ENCODE measurements around the gene ETV1. TPM values are rescaled to one million over a fixed set of nuclear protein-coding genes. Genes with fewer than 3 reads are reported as not detected.
A peak's percentile ranks its signal among the peaks of the same experiment; 100 is the strongest.

ETV1 gene
- under 1 TPM in 1 of 5 experiments, not detected in 4; 0.39 TPM for total RNA-seq
- polyA plus RNA-seq = not detected
- total RNA-seq = not detected

DNA sequence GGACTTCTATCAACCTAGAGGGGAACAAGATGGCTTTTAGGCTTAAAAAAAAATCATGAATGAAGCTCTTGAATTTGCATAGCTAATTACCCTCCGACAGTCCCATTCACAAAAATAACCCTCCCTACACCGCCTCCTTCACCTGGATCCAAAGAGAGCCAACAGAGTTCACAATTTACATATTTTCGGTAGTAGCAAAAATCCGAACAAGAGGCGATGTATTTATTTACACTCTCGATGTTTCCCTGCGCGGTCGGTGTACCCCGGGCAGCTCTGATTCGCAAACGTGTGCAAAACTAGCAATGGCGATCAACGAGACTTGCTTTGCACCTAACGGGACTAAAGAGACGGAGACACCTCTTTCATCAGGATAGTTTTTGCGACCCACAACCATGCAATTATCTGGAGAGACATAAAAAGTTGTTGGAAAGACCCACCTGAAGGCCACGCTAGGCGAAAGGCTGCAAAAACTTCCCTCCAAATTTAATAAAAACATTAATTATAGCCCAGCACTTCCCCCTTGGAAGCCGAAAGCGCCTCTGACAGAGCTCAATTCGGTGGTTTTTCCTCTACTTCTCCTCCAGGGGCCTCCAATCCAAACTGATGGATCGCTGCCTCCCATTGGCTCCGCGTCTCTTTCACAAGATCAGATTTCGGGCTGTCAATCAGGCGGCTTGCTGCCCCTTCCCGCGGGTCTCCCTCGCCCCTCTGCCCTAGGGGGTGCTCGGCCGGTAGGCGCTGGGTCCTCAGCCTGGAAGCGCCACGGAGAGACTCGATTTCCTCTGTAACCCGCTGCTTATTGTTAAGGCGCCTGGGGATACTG lies at the start of gene ETV1:
Gene ETV1 (minus strand): TSS at position 541 of the 823 bp plus-strand sequence. CDS start 614 bp downstream, outside the sequence.
- no peak for ATAC-seq
- POLR2A ChIA-PET = interaction anchor here (0.6 kb wide), 1 partner anchor 11 kb away, joined by 3 read pairs; no protein-coding TSS in a partner anchor
- no peak for DNase-seq

DNA sequence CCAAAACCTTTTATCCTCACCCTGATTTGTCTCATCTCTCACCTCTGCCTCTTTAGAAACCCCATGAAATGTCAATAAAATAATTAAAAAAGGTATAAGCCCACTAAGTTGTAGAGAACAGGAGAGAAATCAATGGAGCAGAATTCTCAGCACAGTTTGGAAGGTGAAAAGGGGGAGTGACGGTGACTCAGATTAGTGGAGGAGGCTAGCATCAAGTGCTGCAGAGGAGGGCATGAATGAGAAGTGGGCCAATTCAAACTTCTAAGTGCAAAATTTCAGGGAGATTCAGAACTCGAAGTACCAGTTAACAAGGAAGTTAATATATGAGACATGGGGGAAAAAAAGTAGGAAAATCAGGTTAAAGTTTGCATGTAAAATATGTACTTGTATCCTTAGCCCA lies 34.9 kb upstream of the ETV1 start:
- Mint-ChIP-seq H3K4me3 (no peak overlapping the region), H3K4me1 (no peaks in the 10 kb centered on the region), H3K9me3 (peaks cover 0 to 3% (median 0%) of the 10 kb centered on the region in 11 donors), H3K27me3 (no peaks in the 10 kb centered on the region), H3K36me3 (no peaks in the 10 kb centered on the region), H3K27ac (no peak overlapping the region)
- no peaks in the 10 kb centered on the region for H3K9me3 ChIP-seq (ENCODE audit: control insufficient read depth in 2 of 3, low read length in 3 of 3)
- H3K27ac ChIP-seq (ENCODE audit: low read depth, low read length) = no peak overlapping the region
- intact Hi-C loops (cut with micrococcal nuclease) = no loop called here
- ATAC-seq (no peak), DNase-seq (no peak)
- no peak overlapping the region for H3K4me3 ChIP-seq (ENCODE audit: low read length)
- POLR2A ChIA-PET = interaction anchor here (0.6 kb wide), 1 partner anchor 436 kb away, joined by 3 read pairs; no protein-coding TSS in a partner anchor
- CTCF ChIA-PET = no interaction called here
- H3K27me3 ChIP-seq (ENCODE audit: control insufficient read depth in 2 of 2, insufficient read depth in 2 of 2, low read length in 2 of 2) = no peaks in the 10 kb centered on the region
- no peaks in the 10 kb centered on the region for H3K4me1 ChIP-seq (ENCODE audit: control insufficient read depth in 2 of 2, insufficient read depth in 2 of 2, low read length in 2 of 2)
- H3K36me3 ChIP-seq (ENCODE audit: control insufficient read depth in 2 of 3, insufficient read depth in 3 of 3, low read length in 3 of 3) = no peaks in the 10 kb centered on the region

More for the DNA sequence above, at the start of gene ETV1:
- Mint-ChIP-seq H3K4me1 (no peaks in the 10 kb centered on the region), H3K36me3 (no peaks in the 10 kb centered on the region), H3K27me3 (peaks cover 7 to 16% (median 9%) of the 10 kb centered on the region in 5 donors), H3K4me3 (no peak within 1 kb of the TSS), H3K27ac (no peak within 1 kb of the TSS), H3K9me3 (peaks cover 0 to 5% (median 0%) of the 10 kb centered on the region in 11 donors)
- peaks cover 0 to 6% of the 10 kb centered on the region in 2 donors for H3K27me3 ChIP-seq (ENCODE audit: control insufficient read depth in 2 of 2, insufficient read depth in 2 of 2, low read length in 2 of 2)
- CTCF ChIA-PET = no interaction called here
- intact Hi-C loops (cut with micrococcal nuclease) = no loop called here
- no peaks in the 10 kb centered on the region for H3K36me3 ChIP-seq (ENCODE audit: control insufficient read depth in 2 of 3, insufficient read depth in 3 of 3, low read length in 3 of 3)
- H3K4me3 ChIP-seq (ENCODE audit: low read length) = peak within 1 kb of the TSS; percentile 51
- no peak within 1 kb of the TSS for H3K27ac ChIP-seq (ENCODE audit: low read depth, low read length)
- H3K9me3 ChIP-seq (ENCODE audit: control insufficient read depth in 2 of 3, low read length in 3 of 3) = no peaks in the 10 kb centered on the region
- H3K4me1 ChIP-seq (ENCODE audit: control insufficient read depth in 2 of 2, insufficient read depth in 2 of 2, low read length in 2 of 2) = no peaks in the 10 kb centered on the region

DNA sequence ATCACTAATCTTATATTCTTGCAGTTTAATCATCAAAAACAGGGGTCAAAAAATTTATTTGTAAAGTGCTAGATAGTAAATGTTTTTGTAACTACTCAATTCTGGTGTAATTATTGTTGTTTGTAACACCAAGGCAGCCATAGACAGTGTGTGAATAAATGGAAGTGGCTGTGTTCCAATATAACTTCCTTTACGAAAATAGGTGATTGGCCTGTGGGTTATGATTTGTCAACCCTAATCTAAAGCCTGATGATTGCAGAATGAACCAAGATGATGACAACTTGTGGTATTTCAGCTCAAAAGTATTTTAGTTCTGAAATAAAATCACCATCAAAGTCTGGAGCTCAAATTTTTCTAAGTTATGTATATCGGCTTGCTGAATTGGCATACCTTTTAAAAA lies 34.4 kb upstream of the ETV1 start:
- Mint-ChIP-seq H3K36me3 (no peaks in the 10 kb centered on the region), H3K27ac (no peak overlapping the region), H3K4me1 (no peaks in the 10 kb centered on the region), H3K27me3 (no peaks in the 10 kb centered on the region), H3K9me3 (peaks cover 0 to 3% (median 0%) of the 10 kb centered on the region in 11 donors), H3K4me3 (no peak overlapping the region)
- intact Hi-C loops (cut with micrococcal nuclease) = no loop called here
- H3K4me3 ChIP-seq (ENCODE audit: low read length) = no peak overlapping the region
- CTCF ChIA-PET = no interaction called here
- H3K27me3 ChIP-seq (ENCODE audit: control insufficient read depth in 2 of 2, insufficient read depth in 2 of 2, low read length in 2 of 2) = no peaks in the 10 kb centered on the region
- no peak overlapping the region for H3K27ac ChIP-seq (ENCODE audit: low read depth, low read length)
- POLR2A ChIA-PET = no interaction called here
- no peaks in the 10 kb centered on the region for H3K4me1 ChIP-seq (ENCODE audit: control insufficient read depth in 2 of 2, insufficient read depth in 2 of 2, low read length in 2 of 2)
- DNase-seq (no peak), ATAC-seq (no peak)
- no peaks in the 10 kb centered on the region for H3K9me3 ChIP-seq (ENCODE audit: control insufficient read depth in 2 of 3, low read length in 3 of 3)
- no peaks in the 10 kb centered on the region for H3K36me3 ChIP-seq (ENCODE audit: control insufficient read depth in 2 of 3, insufficient read depth in 3 of 3, low read length in 3 of 3)

DNA sequence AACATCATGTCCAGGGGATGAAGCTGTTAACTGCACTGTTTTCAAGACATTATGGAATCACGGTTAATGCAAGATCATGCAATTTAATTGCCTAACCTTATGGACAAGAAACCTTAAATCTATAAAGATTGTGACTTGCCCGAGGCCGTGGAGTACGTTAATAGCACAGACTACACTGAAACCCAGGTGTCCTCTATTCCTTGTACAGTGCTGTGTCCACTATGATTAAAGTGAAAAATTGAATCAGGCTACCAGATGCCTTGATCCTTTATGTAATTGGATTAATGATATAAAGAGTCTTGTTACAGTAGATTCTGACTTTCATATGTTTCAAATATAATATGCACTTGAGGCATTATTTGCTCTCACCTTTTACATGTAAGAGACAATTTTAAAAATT lies 33.9 kb upstream of the ETV1 start:
- no peaks in the 10 kb centered on the region for H3K36me3 Mint-ChIP-seq
- no peaks in the 10 kb centered on the region for H3K4me1 Mint-ChIP-seq
- Histone ChIP-seq H3K9me3 (ENCODE audit: control insufficient read depth in 2 of 3, low read length in 3 of 3) (no peaks in the 10 kb centered on the region), H3K4me1 (ENCODE audit: control insufficient read depth in 2 of 2, insufficient read depth in 2 of 2, low read length in 2 of 2) (no peaks in the 10 kb centered on the region), H3K4me3 (ENCODE audit: low read length) (no peak overlapping the region), H3K36me3 (ENCODE audit: control insufficient read depth in 2 of 3, insufficient read depth in 3 of 3, low read length in 3 of 3) (no peaks in the 10 kb centered on the region), H3K27me3 (ENCODE audit: control insufficient read depth in 2 of 2, insufficient read depth in 2 of 2, low read length in 2 of 2) (no peaks in the 10 kb centered on the region), H3K27ac (ENCODE audit: low read depth, low read length) (no peak overlapping the region)
- H3K27me3 Mint-ChIP-seq = no peaks in the 10 kb centered on the region
- POLR2A ChIA-PET = no interaction called here
- intact Hi-C loops (cut with micrococcal nuclease) = no loop called here
- DNase-seq (no peak), ATAC-seq (no peak)
- peaks cover 0 to 3% (median 0%) of the 10 kb centered on the region in 11 donors for H3K9me3 Mint-ChIP-seq
- no peak overlapping the region for H3K27ac Mint-ChIP-seq
- CTCF ChIA-PET = no interaction called here
- H3K4me3 Mint-ChIP-seq = no peak overlapping the region

DNA sequence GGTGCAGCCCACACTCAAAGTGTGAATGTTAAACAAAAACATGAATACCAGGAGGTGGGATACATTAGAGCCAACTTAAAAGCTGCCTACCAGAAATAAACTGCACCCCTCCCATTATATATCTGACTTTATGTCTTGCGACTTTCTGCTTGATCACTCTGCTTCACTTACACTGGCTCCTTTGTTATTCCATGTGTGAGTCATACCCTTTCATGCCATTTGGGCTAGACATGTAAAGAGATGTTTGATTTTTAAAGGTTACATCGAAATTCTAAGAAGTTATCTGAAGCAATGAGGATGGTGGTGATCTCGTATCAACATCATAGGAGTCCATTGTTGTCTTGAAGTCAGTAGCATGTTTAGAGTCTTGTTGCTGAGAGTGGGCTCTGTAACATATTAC lies 31.6 kb upstream of the ETV1 start:
- H3K9me3 ChIP-seq (ENCODE audit: control insufficient read depth in 2 of 3, low read length in 3 of 3) = no peaks in the 10 kb centered on the region
- no peaks in the 10 kb centered on the region for H3K27me3 Mint-ChIP-seq
- intact Hi-C loops (cut with micrococcal nuclease) = no loop called here
- no peak overlapping the region for H3K4me3 Mint-ChIP-seq
- H3K4me1 Mint-ChIP-seq = no peaks in the 10 kb centered on the region
- H3K36me3 Mint-ChIP-seq = no peaks in the 10 kb centered on the region
- no peak overlapping the region for H3K27ac Mint-ChIP-seq
- DNase-seq (no peak), ATAC-seq (no peak)
- CTCF ChIA-PET = no interaction called here
- H3K36me3 ChIP-seq (ENCODE audit: control insufficient read depth in 2 of 3, insufficient read depth in 3 of 3, low read length in 3 of 3) = no peaks in the 10 kb centered on the region
- H3K4me1 ChIP-seq (ENCODE audit: control insufficient read depth in 2 of 2, insufficient read depth in 2 of 2, low read length in 2 of 2) = no peaks in the 10 kb centered on the region
- POLR2A ChIA-PET = no interaction called here
- no peaks in the 10 kb centered on the region for H3K27me3 ChIP-seq (ENCODE audit: control insufficient read depth in 2 of 2, insufficient read depth in 2 of 2, low read length in 2 of 2)
- no peak overlapping the region for H3K27ac ChIP-seq (ENCODE audit: low read depth, low read length)
- no peak overlapping the region for H3K4me3 ChIP-seq (ENCODE audit: low read length)
- H3K9me3 Mint-ChIP-seq = peaks cover 0 to 4% (median 0%) of the 10 kb centered on the region in 11 donors

DNA sequence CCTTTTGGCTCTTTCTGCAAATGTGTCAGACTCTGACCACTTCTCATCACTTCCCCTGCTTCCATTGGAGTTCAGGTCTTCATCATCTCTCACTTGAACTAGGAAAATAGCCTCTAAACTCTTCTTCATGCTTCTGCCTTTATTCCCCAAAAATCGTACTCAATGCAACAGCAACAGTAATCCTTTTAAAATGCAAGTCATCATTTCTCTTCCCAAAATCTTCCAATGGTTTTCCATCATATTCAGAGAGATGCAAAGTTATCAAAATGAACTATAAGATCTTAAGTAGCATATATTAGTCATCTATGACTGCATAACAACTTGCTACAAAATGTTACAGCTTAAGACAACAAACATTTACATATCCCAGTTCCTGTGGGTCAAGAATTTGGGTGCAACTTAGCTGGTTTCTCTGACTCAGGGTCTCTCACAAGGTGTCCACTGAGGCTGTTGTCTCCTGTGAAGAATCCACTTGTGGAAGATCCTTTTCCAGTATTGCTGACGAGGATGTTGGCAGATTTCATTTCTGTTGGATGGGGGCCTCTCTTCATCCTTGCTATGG lies 31.0 kb upstream of the ETV1 start:
- intact Hi-C loops (cut with micrococcal nuclease) = no loop called here
- no peak for ATAC-seq

DNA sequence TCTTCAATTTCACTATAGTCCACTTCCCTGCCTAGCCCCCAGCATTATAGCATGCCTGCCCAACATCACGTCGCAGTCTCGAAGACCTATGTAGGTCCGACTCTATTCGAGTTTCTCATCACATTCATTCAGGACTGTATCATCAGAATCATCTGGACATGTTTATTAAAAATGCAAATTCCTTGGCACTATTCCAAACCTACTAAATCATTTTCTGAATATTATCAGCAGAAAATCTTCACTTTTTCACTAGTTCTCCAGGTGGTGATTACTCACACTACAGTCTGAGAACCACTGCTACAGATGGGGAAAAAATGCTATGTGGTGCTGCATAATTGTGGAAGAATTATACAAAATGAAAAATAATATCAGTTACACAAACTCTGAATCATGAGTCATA lies 29.3 kb upstream of the ETV1 start:
- no peak overlapping the region for H3K27ac ChIP-seq (ENCODE audit: low read depth, low read length)
- H3K4me1 Mint-ChIP-seq = no peaks in the 10 kb centered on the region
- H3K27me3 Mint-ChIP-seq = no peaks in the 10 kb centered on the region
- POLR2A ChIA-PET = no interaction called here
- H3K9me3 ChIP-seq (ENCODE audit: control insufficient read depth in 2 of 3, low read length in 3 of 3) = no peaks in the 10 kb centered on the region
- no peak overlapping the region for H3K4me3 ChIP-seq (ENCODE audit: low read length)
- no peaks in the 10 kb centered on the region for H3K27me3 ChIP-seq (ENCODE audit: control insufficient read depth in 2 of 2, insufficient read depth in 2 of 2, low read length in 2 of 2)
- ATAC-seq = no peak
- no peaks in the 10 kb centered on the region for H3K36me3 ChIP-seq (ENCODE audit: control insufficient read depth in 2 of 3, insufficient read depth in 3 of 3, low read length in 3 of 3)
- H3K27ac Mint-ChIP-seq = no peak overlapping the region
- intact Hi-C loops (cut with micrococcal nuclease) = no loop called here
- H3K4me3 Mint-ChIP-seq = no peak overlapping the region
- CTCF ChIA-PET = no interaction called here
- no peak for DNase-seq
- no peaks in the 10 kb centered on the region for H3K36me3 Mint-ChIP-seq
- no peaks in the 10 kb centered on the region for H3K4me1 ChIP-seq (ENCODE audit: control insufficient read depth in 2 of 2, insufficient read depth in 2 of 2, low read length in 2 of 2)
- H3K9me3 Mint-ChIP-seq = peaks cover 0 to 4% (median 0%) of the 10 kb centered on the region in 11 donors

More for the DNA sequence above, 31.0 kb upstream of the ETV1 start:
- ChIA-PET POLR2A (no interaction called here), CTCF (no interaction called here)
- H3K4me1 Mint-ChIP-seq = no peaks in the 10 kb centered on the region
- no peaks in the 10 kb centered on the region for H3K36me3 ChIP-seq (ENCODE audit: control insufficient read depth in 2 of 3, insufficient read depth in 3 of 3, low read length in 3 of 3)
- H3K27ac Mint-ChIP-seq = no peak overlapping the region
- H3K27ac ChIP-seq (ENCODE audit: low read depth, low read length) = no peak overlapping the region
- no peak overlapping the region for H3K4me3 Mint-ChIP-seq
- no peak overlapping the region for H3K4me3 ChIP-seq (ENCODE audit: low read length)
- no peaks in the 10 kb centered on the region for H3K9me3 ChIP-seq (ENCODE audit: control insufficient read depth in 2 of 3, low read length in 3 of 3)
- H3K4me1 ChIP-seq (ENCODE audit: control insufficient read depth in 2 of 2, insufficient read depth in 2 of 2, low read length in 2 of 2) = no peaks in the 10 kb centered on the region
- no peaks in the 10 kb centered on the region for H3K36me3 Mint-ChIP-seq
- H3K27me3 Mint-ChIP-seq = no peaks in the 10 kb centered on the region
- H3K9me3 Mint-ChIP-seq = peaks cover 0 to 4% (median 0%) of the 10 kb centered on the region in 11 donors
- H3K27me3 ChIP-seq (ENCODE audit: control insufficient read depth in 2 of 2, insufficient read depth in 2 of 2, low read length in 2 of 2) = no peaks in the 10 kb centered on the region
- DNase-seq = no peak

Measured in naive thymus-derived CD4-positive, alpha-beta T cell (primary cell).